OCI-M1 (cell line): Measurements from ENCODE around the gene TRIM9.

Source experiments
- DNase-seq: peaks from one replicate; lab custom pipeline; 2025; lab: John Stamatoyannopoulos, UW

Gene TRIM9

GRCh38 chr14:51058382-51058781 lies 36.5 kb downstream of the TRIM9 start:
- DNase-seq: no peak

GRCh38 chr14:51056421-51056820 lies 38.5 kb downstream of the TRIM9 start:
- no peak for DNase-seq

DNA sequence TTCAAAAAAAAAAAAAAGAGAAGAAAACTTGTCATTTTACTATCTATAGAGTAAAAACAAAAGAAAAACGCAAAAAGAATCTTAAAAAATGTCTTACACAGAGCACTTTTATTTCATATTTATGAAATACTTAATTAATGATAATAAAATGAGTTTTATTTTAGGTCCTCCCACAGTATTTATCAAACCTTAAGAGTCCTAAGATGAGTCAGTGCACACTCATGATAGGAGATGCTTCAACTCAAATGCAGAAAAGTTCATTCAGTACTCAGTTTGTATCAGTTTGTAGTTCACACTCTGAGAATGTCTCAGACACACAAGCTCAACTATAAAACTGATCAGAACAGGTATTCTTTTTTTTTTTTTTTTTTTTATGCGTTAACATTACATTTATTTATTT lies 41.7 kb downstream of the TRIM9 start:
- DNase-seq: no peak

DNA sequence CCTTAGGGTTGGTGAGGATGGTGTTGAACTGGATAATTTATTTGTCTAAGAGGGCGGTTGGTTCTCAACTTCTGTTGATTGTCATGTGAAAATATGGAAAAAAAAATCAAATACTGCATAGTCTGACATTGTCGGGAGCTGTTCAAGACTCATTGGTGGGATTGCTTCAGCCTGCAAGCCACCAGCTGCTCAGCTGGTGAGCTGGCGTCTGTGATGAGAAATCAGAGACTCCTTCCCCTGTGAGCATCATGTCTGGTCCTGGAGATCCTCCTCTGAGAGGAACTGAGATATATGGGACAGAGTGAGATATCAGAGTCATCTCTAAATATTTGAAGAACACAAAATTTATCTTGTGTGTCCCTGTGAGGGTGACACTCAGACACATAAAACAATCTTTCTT lies 49.9 kb downstream of the TRIM9 start:
- no peak for DNase-seq

GRCh38 chr14:51041883-51042282 lies 53.0 kb downstream of the TRIM9 start:
- no peak for DNase-seq

- no peak for DNase-seq
These were observed 53.8 kb downstream of the TRIM9 start for GRCh38 chr14:51041108-51041531.

DNA sequence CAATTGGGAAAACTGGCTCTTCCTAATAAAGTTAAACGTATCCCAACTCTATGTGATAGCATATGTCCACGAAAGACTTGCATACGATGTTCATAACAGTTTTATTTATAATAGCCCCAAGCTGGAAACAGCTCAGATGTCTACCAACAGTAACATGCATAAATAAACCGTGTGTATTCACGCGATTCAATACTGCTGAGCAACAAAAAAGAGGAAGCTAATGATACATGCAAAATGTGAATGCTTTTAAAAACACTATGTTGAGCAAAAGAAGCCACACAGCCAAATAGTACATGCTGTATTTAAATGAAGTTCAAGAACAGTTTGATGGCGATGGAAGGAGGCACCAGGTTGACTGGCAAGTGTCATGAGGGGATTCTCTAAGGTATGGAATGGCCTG lies 55.7 kb downstream of the TRIM9 start:
- peak; percentile 5 for DNase-seq

DNA sequence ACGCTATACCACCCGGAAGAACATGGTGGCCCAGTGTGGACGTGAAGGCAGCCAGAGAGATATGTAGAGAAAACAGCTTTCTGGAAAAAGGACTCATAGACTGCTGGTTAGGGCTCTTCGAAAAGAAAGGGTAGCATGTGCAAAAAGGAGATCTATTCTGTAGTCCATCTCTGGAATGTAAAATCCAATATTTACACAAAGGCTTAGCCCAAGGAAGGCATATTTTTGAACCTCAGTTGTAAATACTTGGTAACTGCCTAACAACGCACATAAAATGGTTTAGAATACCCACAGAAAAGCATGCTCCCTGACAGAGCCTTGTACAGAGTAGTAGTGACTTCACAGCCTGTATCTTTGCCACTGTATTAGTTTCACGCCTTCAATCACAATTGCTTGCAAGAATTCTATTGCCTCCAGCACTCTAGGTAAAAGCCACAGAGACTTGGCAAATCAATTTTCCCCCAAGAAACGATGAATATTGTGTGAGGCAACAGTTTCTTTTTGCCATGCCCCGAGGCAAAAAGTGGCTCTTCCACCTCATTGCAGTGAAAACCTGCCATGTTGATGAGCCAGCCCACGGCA lies 59.2 kb downstream of the TRIM9 start:
- DNase-seq: no peak

- no peak for DNase-seq
These were observed 65.8 kb downstream of the TRIM9 start for GRCh38 chr14:51028851-51029754.

- DNase-seq: no peak
These were observed 66.5 kb downstream of the TRIM9 start for GRCh38 chr14:51028361-51028760.

DNA sequence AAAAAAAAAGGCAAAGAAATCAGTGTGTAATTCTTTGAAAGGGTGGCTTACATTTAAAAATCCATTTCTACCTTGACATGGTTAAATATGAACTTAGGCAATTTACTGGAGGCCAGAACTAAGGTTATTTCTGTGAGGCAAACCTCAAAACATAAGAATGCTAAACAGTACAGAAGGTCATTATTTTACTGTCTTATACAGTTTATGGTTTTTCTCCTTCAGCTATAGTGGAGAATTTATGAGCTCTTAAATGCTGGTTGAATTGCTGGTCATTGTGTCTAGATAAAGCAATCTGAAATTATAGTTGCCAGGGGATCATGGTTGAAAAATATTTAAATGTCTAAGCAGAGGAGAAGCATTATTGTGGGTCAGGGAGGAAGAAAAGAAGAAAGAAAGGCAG lies 70.5 kb downstream of the TRIM9 start:
- no peak for DNase-seq

GRCh38 chr14:51023964-51024363 lies 70.9 kb downstream of the TRIM9 start:
- DNase-seq: no peak

GRCh38 chr14:51022769-51023168 lies 72.1 kb downstream of the TRIM9 start:
- no peak for DNase-seq

DNA sequence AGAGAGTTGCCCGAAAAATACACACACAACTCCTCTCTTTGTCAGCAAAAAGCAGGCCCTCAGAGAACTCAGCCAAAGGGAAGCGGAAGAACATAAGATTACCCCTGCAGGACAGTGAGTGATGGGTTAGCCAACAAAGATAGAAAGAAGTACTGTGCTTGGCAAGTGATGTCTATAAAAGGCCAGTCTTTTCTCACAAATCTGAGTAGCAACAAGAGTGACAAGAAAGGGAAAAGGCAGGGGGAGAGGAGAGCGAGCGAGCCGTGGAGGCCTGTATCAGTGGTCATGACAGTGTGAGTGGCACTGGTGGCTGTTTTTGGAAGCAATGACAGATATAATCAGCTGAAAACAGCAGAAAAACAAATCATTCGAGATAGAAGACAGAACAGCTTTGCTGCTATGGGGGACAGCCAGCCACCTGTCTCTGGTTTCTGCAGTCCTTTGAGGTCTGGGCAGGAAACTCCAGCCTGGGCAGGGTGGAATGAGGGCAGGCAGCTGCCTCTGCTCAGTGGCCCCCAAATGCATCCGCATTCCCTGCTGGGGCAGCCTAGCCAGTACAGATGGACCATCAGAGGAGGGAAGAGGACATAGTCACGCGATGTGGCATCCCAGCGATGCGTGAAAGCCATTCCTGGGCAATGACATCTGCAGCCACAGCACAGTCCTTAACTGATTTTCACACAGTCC lies 74.7 kb downstream of the TRIM9 start:
- no peak for DNase-seq

- no peak for DNase-seq
These were observed 75.8 kb downstream of the TRIM9 start for GRCh38 chr14:51019089-51019488.

DNA sequence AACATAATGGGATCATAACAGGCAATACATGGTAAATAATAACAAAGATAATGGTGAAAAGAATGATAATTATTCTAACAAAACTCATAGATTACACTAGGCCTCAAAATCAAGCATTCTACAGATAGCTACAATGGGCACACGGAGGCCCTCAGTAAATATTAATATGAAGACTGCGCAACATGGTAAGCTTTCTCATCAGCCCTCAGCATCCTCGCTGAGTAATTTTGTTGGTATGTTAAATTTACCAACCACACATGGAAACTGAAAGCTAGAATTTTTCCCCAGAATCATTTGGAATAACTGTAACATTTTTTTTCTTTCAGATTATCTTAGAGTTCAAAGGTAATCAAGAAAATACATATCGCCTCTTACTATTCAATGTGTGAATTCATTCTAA lies 76.4 kb downstream of the TRIM9 start:
- DNase-seq: no peak

GRCh38 chr14:51014625-51015024 lies 80.3 kb downstream of the TRIM9 start:
- no peak for DNase-seq

GRCh38 chr14:51014086-51014485 lies 80.8 kb downstream of the TRIM9 start:
- DNase-seq: no peak

GRCh38 chr14:51012055-51012454 lies 82.8 kb downstream of the TRIM9 start:
- no peak for DNase-seq

DNA sequence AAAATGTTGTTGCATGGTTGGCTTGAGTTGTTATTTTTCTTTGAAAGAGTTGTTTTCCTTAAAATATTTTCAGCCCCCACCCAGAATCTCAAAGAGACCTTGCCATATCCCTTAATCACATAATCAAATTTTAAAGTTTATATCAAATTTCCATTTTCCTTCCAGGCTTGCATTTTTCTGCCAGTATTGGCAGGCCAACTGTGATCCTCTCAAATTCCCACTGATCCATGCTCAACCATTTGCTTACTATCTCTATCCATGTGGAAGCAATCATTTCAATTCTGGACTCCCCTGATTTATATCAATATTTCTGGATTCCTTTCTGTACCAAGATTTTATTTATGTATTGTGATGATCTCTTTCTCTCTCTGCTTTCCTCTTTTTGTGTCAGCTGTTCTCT lies 86.5 kb downstream of the TRIM9 start:
- no peak for DNase-seq

DNA sequence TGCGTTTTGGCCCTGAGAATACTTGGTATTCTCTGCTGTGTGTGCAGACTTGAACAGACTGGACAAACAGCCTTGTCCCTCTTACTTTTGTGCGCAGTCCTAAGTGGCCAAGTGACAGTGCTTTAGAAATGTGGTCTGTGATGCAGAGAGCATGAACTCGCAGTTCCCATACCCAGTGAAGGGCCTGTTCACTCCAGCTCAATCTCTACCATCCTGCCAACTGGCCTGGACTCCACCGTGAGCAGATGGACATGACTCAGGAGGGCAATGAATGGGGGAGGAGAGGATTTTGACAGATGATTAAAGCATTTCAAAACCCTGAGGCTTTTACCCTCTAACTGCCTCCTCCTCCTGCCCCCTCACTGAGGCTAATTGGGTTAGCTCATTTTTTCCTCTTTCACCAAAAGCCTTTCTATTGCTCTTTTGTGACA lies 88.1 kb downstream of the TRIM9 start:
- peak; percentile 70 for DNase-seq

GRCh38 chr14:51006324-51006723 lies 88.6 kb downstream of the TRIM9 start:
- no peak for DNase-seq
